Astrocyte (in vitro differentiated cells and primary cell): Measurements from ENCODE around the gene WDR45B. TPM values are rescaled to one million over a fixed set of nuclear protein-coding genes. Genes with fewer than 3 reads are reported as not detected.
A peak's percentile ranks its signal among the peaks of the same experiment; 100 is the strongest.

ENCODE experiments used
- DNase-seq: peaks from one replicate; pipeline ENCODE4 v3.0.0-alpha.2; 2010; ENCODE audit warnings: low read depth
- FAIRE-seq: peaks from 2 replicates; lab custom pipeline; 2011; peaks lifted over from hg19 to GRCh38; lab: Jason Lieb, UNC
- H2AFZ ChIP-seq: 2 replicates; pipeline ENCODE4 v1.6.0; 2012; ENCODE audit warnings: low read depth, low read length, inconsistent platforms
- H3K27ac ChIP-seq: 2 replicates; pipeline ENCODE4 v1.5.1; 2011; ENCODE audit warnings: low read depth, low read length, inconsistent platforms
- H3K27me3 ChIP-seq: 2 replicates; pipeline ENCODE4 v1.6.0; 2011; ENCODE audit warnings: low read length, inconsistent platforms; ENCODE audit not compliant: insufficient read depth
- H3K36me3 ChIP-seq: 2 replicates; pipeline ENCODE4 v1.5.1; 2011; ENCODE audit warnings: low read length, inconsistent platforms; ENCODE audit not compliant: insufficient read depth
- H3K4me1 ChIP-seq: 2 replicates; pipeline ENCODE4 v1.5.1; 2011; ENCODE audit warnings: low read length, inconsistent platforms; ENCODE audit not compliant: insufficient read depth
- H3K4me2 ChIP-seq: 2 replicates; pipeline ENCODE4 v1.6.0; 2012; ENCODE audit warnings: low read length, inconsistent platforms
- H3K4me3 ChIP-seq: 2 replicates; pipeline ENCODE4 v1.5.1; 2011; ENCODE audit warnings: low read depth, mild to moderate bottlenecking, low read length, inconsistent platforms; ENCODE audit not compliant: insufficient read depth
- H3K79me2 ChIP-seq: 2 replicates; pipeline ENCODE4 v1.6.0; 2012; ENCODE audit warnings: mild to moderate bottlenecking, low read length, inconsistent platforms; ENCODE audit not compliant: insufficient read depth
- H3K9ac ChIP-seq: 2 replicates; pipeline ENCODE4 v1.6.0; 2012; ENCODE audit warnings: mild to moderate bottlenecking, low read length, inconsistent platforms
- H3K9me3 ChIP-seq: 2 replicates; pipeline ENCODE4 v1.5.1; 2012; ENCODE audit warnings: low read depth, mild to moderate bottlenecking, low read length, inconsistent platforms; ENCODE audit not compliant: insufficient read depth
- H4K20me1 ChIP-seq: 2 replicates; pipeline ENCODE4 v1.6.0; 2012; ENCODE audit warnings: low read length, inconsistent platforms; ENCODE audit not compliant: insufficient read depth
- H3K27ac Mint-ChIP-seq: one replicate; pipeline ENCODE4 v1.8.0; 2021; ENCODE audit warnings: mild to moderate bottlenecking, mixed read lengths; ENCODE audit not compliant: unreplicated experiment
- H3K27me3 Mint-ChIP-seq: one replicate; pipeline ENCODE4 v1.8.0; 2021; ENCODE audit warnings: low read depth, mixed read lengths; ENCODE audit not compliant: unreplicated experiment
- H3K36me3 Mint-ChIP-seq: one replicate; pipeline ENCODE4 v1.8.0; 2021; ENCODE audit warnings: low read depth, mixed read lengths; ENCODE audit not compliant: unreplicated experiment
- H3K4me1 Mint-ChIP-seq: one replicate; pipeline ENCODE4 v1.8.0; 2021; ENCODE audit warnings: low read depth, mixed read lengths; ENCODE audit not compliant: unreplicated experiment
- H3K4me3 Mint-ChIP-seq: one replicate; pipeline ENCODE4 v1.8.0; 2021; ENCODE audit warnings: mild to moderate bottlenecking, moderate library complexity, mixed read lengths; ENCODE audit not compliant: unreplicated experiment
- H3K9me3 Mint-ChIP-seq: one replicate; pipeline ENCODE4 v1.8.0; 2021; ENCODE audit warnings: mild to moderate bottlenecking, mixed read lengths; ENCODE audit not compliant: unreplicated experiment
- CTCF ChIP-seq: IDR thresholded peaks from 2 replicates; pipeline ENCODE4 v1.5.1; 2011; ENCODE audit warnings: low read depth, mild to moderate bottlenecking, inconsistent platforms, low read length, moderate library complexity; ENCODE audit not compliant: insufficient read depth
- EZH2 ChIP-seq: IDR thresholded peaks from 2 replicates; pipeline ENCODE4 v1.6.1; 2012; ENCODE audit warnings: mild to moderate bottlenecking, low read length, inconsistent platforms; ENCODE audit not compliant: insufficient read depth
- total RNA-seq: library from RNA; stranded (reverse); gene quantifications from 2 replicates; pipeline ENCODE4 v1.2.1, GENCODE V29; 2021

Gene WDR45B
- total RNA-seq, 1 donor from 2014 or later = 75.4 TPM

GRCh38 chr17:82616021-82616711 is 32.1 kb downstream of the WDR45B start:
- TF ChIP-seq CTCF = no peak
- TF ChIP-seq EZH2 = no peak
- Histone ChIP-seq H3K4me2 (no peak overlapping the region), H3K27me3 (no peaks in the 10 kb centered on the region), H3K9ac (no peak overlapping the region), H3K27ac (no peak overlapping the region), H3K4me3 (no peak overlapping the region), H3K4me1 (no peaks in the 10 kb centered on the region), H3K79me2 (no peaks in the 10 kb centered on the region), H3K9me3 (no peaks in the 10 kb centered on the region), H3K36me3 (peaks cover 17% of the 10 kb centered on the region), H2AFZ (no peak overlapping the region), H4K20me1 (peaks cover 32% of the 10 kb centered on the region)
- DNase-seq (no peak), FAIRE-seq (no peak)
- Mint-ChIP-seq H3K4me3 (no peak overlapping the region), H3K4me1 (peaks cover 5% of the 10 kb centered on the region), H3K9me3 (no peaks in the 10 kb centered on the region), H3K36me3 (peaks cover 21% of the 10 kb centered on the region), H3K27me3 (no peaks in the 10 kb centered on the region), H3K27ac (peak overlapping the region; percentile 18)

- FAIRE-seq = no peak
- no peak overlapping the region for H3K9ac ChIP-seq
- H3K9me3 ChIP-seq = no peaks in the 10 kb centered on the region
- Mint-ChIP-seq H3K4me1 (peaks cover 5% of the 10 kb centered on the region), H3K4me3 (no peak overlapping the region), H3K27me3 (no peaks in the 10 kb centered on the region), H3K36me3 (peaks cover 23% of the 10 kb centered on the region), H3K9me3 (no peaks in the 10 kb centered on the region), H3K27ac (no peak overlapping the region)
- no peaks in the 10 kb centered on the region for H3K27me3 ChIP-seq
- no peak for DNase-seq
- no peaks in the 10 kb centered on the region for H3K4me1 ChIP-seq
- H3K4me3 ChIP-seq = no peak overlapping the region
- TF ChIP-seq CTCF (no peak), EZH2 (no peak)
- H3K27ac ChIP-seq = no peak overlapping the region
- H3K79me2 ChIP-seq = no peaks in the 10 kb centered on the region
- peaks cover 14% of the 10 kb centered on the region for H3K36me3 ChIP-seq
- no peak overlapping the region for H2AFZ ChIP-seq
- peaks cover 32% of the 10 kb centered on the region for H4K20me1 ChIP-seq
- no peak overlapping the region for H3K4me2 ChIP-seq
Measured at GRCh38 chr17:82615084-82616020, 32.9 kb downstream of the WDR45B start.
